ENCODE data around the gene KCNC1.

DNA sequence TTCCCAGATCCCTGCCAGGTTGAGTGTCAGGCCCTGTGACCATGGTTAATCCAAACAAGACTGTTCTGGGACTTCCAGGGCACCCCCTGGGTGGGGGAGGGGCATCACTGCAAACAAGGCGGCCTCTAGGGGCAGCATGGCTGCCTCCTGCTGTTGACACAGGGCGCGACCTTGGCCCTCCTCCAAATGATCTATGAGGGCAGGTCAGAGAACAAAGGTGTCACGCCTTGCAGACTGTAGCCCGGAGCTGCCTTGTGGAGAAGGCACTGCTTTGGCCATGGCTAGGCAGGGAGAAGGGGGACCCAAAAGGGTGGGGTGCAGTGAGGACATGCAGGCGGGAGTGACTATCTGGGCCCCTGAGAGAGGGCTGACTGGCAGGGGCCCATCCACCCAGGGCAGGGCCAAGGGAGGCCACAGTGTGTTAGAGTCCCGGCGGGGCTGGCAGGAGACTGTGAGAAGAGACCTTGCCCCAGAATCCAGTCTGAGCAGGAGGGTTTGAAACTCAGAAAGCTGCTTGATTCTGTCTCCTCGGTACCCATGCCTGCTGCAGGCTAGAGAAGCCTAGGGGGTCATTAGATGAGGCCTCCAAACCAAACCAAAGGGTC, 35.6 kb downstream of the KCNC1 start:
- TF ChIP-seq, protein P1, sequence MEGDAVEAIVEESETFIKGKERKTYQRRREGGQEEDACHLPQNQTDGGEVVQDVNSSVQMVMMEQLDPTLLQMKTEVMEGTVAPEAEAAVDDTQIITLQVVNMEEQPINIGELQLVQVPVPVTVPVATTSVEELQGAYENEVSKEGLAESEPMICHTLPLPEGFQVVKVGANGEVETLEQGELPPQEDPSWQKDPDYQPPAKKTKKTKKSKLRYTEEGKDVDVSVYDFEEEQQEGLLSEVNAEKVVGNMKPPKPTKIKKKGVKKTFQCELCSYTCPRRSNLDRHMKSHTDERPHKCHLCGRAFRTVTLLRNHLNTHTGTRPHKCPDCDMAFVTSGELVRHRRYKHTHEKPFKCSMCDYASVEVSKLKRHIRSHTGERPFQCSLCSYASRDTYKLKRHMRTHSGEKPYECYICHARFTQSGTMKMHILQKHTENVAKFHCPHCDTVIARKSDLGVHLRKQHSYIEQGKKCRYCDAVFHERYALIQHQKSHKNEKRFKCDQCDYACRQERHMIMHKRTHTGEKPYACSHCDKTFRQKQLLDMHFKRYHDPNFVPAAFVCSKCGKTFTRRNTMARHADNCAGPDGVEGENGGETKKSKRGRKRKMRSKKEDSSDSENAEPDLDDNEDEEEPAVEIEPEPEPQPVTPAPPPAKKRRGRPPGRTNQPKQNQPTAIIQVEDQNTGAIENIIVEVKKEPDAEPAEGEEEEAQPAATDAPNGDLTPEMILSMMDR (conservative IDR thresholded peaks at IDR 0.05 in 1 of 2, IDR thresholded peaks at IDR 0.05 in 1 of 2; ENCODE audit: extremely low read depth in 1 of 2, insufficient read depth in 1 of 2, low read depth in 1 of 2, low read length in 2 of 2) = peak; percentile 3 to 18
- no peak for TF ChIP-seq EZH2 (IDR thresholded peaks at IDR 0.05; ENCODE audit: borderline replicate concordance, low read length)
